Occipital lobe (tissue), 2 donors: ENCODE data around the gene TOR1AIP2. TPM values are rescaled to one million over a fixed set of nuclear protein-coding genes. Genes with fewer than 3 reads are reported as not detected.

Experiments
- DNase-seq: peaks from one replicate; lab custom pipeline; 2025; lab: John Stamatoyannopoulos, UW
- total RNA-seq: library from RNA; depleted of rRNA; stranded (reverse); fragments of >200 nt; gene quantifications from one replicate; pipeline ENCODE4 v1.2.3, GENCODE V29; 2014

The TOR1AIP2 gene
- 54.3 TPM for total RNA-seq

GRCh38 chr1:179877586-179878265, at the start of gene TOR1AIP2:
Gene TOR1AIP2, minus strand, starts transcription at chr1:179877803. Its CDS starts 25,138 bp downstream, at chr1:179852665.
- DNase-seq = peak; percentile 86

DNA sequence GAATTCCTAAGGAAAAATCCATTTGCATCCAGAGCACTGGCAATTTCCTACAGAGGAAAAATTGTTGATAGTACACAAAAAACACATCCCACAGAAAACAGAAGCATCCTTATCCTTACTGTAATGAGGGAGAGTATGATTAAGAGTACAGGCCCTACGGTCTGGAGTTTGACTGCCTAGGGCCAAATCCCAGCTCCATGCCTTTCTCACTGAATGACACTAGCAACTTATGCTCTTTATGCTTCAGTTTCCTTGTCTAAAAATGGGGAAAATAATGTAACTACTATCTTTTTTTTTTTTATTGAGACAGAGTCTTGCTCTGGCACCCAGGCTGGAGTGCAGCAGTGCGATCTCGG, 49.2 kb upstream of the TOR1AIP2 start:
- DNase-seq = no peak

DNA sequence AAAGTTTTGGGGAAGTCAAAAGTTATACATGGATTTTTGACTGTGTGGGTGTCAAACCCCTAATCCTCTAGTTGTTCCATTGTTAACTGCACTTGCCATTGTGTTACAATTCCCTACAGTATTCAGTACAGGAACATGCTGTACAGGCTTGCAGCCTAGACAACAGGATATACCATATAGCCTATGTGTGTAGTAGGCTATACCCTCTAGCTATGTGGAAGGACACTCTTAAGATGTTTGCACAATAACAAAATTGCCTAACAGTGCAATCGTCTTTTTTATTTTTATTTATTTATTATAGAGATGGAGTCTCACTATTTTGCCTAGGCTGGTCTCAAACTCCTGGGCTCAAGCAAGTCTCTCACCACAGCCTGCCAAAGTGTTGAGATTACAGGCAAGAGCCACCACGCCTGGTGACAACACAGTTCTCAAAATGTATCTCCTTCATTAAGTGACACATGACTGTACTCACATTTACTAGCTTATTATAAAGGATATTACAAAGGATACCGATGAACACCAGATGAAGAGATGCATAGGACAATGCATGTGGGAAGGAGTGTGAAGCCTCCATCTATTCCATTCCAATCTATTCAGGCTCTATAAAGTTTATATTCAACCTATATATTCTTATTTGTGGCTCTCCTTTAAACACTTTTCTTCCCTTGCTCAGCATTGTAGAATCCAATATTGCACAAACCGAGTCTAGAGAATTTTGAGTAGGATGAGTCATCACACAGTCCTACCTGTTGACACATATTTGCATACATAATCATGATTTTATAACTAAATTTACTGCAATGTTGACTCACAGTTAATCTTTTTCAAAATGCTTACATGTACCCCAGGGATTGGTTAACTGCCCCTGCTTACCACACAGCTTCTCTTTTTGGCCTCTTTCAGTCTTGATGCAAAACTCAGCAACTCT, 48.6 kb upstream of the TOR1AIP2 start:
- no peak for DNase-seq

- DNase-seq = no peak
These were observed 47.7 kb upstream of the TOR1AIP2 start for GRCh38 chr1:179925302-179925701.

GRCh38 chr1:179924268-179924667, 46.7 kb upstream of the TOR1AIP2 start:
- DNase-seq = no peak

DNA sequence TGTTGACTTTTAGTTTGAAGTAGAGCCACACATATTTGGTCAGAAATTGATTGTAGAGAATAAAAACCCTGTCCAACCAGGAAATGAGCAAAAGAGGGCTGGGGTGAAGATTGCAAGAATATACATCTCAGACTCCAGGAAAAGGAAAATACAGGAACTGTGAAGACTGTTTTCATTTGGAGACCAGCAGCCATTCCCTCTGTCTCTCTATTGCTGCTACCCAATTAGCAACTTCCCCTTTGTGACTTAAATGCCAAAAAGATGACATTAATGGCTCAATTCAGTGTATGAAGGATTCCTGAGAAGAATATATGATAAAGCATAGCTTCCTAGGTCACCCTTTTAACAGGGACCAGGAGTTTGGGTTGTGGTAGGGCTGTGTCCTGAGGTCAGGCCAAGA, 45.4 kb upstream of the TOR1AIP2 start:
- no peak for DNase-seq

DNA sequence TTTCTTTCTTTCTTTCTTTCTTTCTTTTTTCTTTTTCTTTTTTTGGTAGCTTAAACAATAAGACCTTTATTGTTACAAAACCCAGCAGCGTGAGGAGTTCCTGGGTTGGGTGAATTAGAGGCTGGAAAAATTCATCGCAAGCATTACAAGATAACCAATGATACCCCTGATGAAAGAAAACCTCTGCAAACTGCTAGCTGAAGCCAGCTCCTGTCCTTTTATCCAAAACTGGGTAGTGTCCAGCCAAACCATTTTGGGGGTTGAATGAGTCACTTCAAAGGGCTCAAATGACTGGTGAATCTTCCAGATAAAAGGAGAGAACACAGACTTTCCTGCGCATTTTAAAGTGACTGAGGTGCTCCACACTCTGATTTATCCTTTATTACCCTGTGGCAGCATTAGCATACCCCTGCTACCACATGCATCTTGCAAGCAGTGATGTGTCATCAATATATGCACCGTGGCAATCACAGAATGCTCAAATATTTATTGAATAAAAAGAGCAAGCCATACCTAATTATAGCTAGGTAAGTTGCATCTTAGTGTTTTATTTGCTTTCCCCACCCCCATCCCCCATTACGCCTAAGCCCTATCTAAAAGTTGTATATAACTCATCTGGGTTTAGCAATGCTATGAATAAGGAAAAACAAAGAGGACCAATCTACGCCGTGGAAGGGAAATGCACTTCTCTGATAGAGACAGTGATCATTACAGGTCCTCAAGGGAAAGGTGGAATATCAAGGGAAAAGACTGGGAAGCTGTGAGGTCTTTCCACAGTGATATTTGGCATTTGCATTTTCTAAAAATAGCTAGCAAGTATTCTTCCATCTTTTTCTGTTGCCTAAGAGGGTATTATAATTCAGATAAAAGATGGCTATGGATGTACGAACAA, 44.6 kb upstream of the TOR1AIP2 start:
- DNase-seq = no peak

GRCh38 chr1:179921472-179921871, 43.9 kb upstream of the TOR1AIP2 start:
- DNase-seq = no peak

- no peak for DNase-seq
These were observed 40.2 kb upstream of the TOR1AIP2 start for GRCh38 chr1:179917601-179918429.

GRCh38 chr1:179911812-179912211, 34.2 kb upstream of the TOR1AIP2 start:
- DNase-seq = no peak

- DNase-seq = no peak
These were observed 33.3 kb upstream of the TOR1AIP2 start for GRCh38 chr1:179910934-179911333.

GRCh38 chr1:179889589-179889988, 12.0 kb upstream of the TOR1AIP2 start:
- DNase-seq = no peak

DNA sequence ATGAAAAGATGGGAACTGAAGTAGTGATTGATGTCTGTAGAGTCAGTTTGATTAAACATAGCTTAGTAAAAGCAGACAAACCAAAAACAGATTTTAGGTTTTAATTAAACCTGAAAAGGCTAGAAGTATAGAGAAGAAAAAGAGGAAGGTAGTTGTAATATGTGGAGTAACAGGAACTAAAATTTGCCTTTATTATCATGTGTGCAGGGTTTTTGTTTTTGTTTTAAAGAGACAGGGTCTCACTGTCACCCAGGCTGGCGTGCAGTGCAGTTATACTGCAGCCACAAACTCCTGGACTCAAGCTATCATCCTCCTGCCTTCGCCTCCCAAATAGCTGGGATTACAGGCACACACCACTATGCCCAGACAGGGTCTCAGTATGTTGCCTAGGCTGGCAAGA, 10.5 kb upstream of the TOR1AIP2 start:
- DNase-seq = no peak

- DNase-seq = no peak
These were observed 6.1 kb upstream of the TOR1AIP2 start for GRCh38 chr1:179883745-179884138.

- no peak for DNase-seq
These were observed 5.6 kb upstream of the TOR1AIP2 start for GRCh38 chr1:179883040-179883744.

DNA sequence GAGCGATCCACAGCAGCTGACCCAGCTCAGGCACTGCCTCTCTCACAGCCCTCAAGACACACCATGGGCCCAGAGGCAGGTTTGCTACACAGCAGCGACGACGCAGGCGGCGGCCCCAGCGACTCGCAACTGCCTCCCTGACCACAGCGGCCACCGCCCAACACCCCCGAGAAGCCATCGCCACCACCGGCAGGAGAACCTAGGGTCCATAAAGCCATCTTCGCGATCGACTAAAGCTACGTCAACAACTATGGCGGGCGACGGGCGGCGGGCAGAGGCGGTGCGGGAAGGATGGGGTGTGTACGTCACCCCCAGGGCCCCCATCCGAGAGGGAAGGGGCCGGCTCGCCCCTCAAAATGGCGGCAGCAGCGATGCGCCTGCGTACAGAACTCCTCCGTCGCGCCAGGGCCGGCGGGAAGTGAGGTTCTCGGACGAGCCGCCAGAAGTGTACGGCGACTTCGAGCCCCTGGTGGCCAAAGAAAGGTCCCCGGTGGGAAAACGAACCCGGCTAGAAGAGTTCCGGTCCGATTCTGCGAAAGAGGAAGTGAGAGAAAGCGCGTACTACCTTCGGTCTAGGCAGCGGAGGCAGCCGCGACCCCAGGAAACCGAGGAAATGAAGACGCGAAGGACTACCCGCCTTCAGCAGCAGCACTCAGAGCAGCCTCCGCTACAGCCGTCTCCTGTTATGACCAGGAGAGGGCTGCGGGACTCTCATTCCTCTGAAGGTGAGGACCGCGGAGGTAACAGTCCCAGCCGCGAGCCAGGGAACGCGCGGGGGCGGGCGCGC, 4.8 kb upstream of the TOR1AIP2 start, which contains the start of gene TOR1AIP1:
TOR1AIP1 (plus strand) TSS at position 33 of the 787 bp plus-strand sequence; CDS start at position 251, 218 bp downstream.
- DNase-seq = peak; percentile 95

- no peak for DNase-seq
These were observed 4.1 kb upstream of the TOR1AIP2 start for GRCh38 chr1:179881642-179882252.

- no peak for DNase-seq
These were observed 2.2 kb upstream of the TOR1AIP2 start for GRCh38 chr1:179879797-179880196.

GRCh38 chr1:179876300-179876715, 1.3 kb downstream of the TOR1AIP2 start:
- no peak for DNase-seq
